ENCODE data around the gene DCTD. TPM values are rescaled to one million over a fixed set of nuclear protein-coding genes. Genes with fewer than 3 reads are reported as not detected.

The DCTD gene
- total RNA-seq, 4 donors from 2014 or later: 35.8 to 69.4 (median 60.1) TPM

- no peak for ATAC-seq
- Histone ChIP-seq H3K9me3 (no peaks in the 10 kb centered on the region), H3K36me3 (no peaks in the 10 kb centered on the region), H3K4me3 (no peak overlapping the region), H3K4me1 (peaks cover 0 to 21% (median 0%) of the 10 kb centered on the region in 3 donors), H3K27ac (no peak overlapping the region), H3K27me3 (no peaks in the 10 kb centered on the region)
- 52 to 64% methylated on average over 5 to 10 of the region's 10 CpGs for WGBS, 2 donors (ENCODE audit: low coverage in 1 of 2)
- TF ChIP-seq EP300 (IDR thresholded peaks at IDR 0.05) (no peak), POLR2AphosphoS5 (IDR thresholded peaks at IDR 0.05) (no peak), POLR2A (IDR thresholded peaks at IDR 0.05) (no peak)
- TF ChIP-seq, protein P1, sequence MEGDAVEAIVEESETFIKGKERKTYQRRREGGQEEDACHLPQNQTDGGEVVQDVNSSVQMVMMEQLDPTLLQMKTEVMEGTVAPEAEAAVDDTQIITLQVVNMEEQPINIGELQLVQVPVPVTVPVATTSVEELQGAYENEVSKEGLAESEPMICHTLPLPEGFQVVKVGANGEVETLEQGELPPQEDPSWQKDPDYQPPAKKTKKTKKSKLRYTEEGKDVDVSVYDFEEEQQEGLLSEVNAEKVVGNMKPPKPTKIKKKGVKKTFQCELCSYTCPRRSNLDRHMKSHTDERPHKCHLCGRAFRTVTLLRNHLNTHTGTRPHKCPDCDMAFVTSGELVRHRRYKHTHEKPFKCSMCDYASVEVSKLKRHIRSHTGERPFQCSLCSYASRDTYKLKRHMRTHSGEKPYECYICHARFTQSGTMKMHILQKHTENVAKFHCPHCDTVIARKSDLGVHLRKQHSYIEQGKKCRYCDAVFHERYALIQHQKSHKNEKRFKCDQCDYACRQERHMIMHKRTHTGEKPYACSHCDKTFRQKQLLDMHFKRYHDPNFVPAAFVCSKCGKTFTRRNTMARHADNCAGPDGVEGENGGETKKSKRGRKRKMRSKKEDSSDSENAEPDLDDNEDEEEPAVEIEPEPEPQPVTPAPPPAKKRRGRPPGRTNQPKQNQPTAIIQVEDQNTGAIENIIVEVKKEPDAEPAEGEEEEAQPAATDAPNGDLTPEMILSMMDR (IDR thresholded peaks at IDR 0.05): no peak
Observed at GRCh38 chr4:182923796-182924340, 6.7 kb upstream of the DCTD start.

DNA sequence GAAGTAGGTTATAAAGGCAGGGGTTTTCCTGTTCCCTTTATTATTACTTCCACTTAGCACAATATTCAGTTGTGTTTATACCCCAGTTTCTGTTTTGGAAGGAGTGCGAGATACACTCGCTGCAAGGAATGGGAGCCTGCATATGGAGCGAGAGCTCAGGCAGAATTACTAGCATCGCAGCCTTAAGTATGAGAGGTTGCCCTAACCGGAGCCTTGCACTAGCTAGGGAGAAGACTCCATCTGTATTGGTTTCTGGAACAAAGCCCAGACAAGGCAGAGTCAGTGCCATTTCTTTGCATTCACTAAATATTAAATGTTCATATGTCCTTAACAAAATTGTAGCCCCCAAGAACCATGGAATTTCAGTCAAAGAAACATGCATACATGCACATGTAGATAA, 6.2 kb upstream of the DCTD start:
- TF ChIP-seq POLR2AphosphoS5 (IDR thresholded peaks at IDR 0.05) (no peak), EP300 (IDR thresholded peaks at IDR 0.05) (no peak), POLR2A (IDR thresholded peaks at IDR 0.05) (no peak)
- TF ChIP-seq, protein P1 (IDR thresholded peaks at IDR 0.05): no peak
- WGBS, 2 donors (ENCODE audit: low coverage in 1 of 2): 35 to 46% methylated on average over 5 of the region's 5 CpGs
- ATAC-seq: no peak

GRCh38 chr4:182922501-182923284, 5.5 kb upstream of the DCTD start:
- Histone ChIP-seq H3K27me3 (no peaks in the 10 kb centered on the region), H3K4me3 (no peak overlapping the region), H3K36me3 (no peaks in the 10 kb centered on the region), H3K9me3 (no peaks in the 10 kb centered on the region), H3K27ac (no peak overlapping the region), H3K4me1 (peaks cover 0 to 32% (median 3%) of the 10 kb centered on the region in 3 donors)
- 27 to 64% methylated on average over 9 to 12 of the region's 13 CpGs for WGBS, 2 donors (ENCODE audit: low coverage in 1 of 2)
- no peak for ATAC-seq
- TF ChIP-seq EP300 (IDR thresholded peaks at IDR 0.05): no peak
- TF ChIP-seq, protein P1 (IDR thresholded peaks at IDR 0.05): no peak

More for the DNA sequence above, 6.2 kb upstream of the DCTD start:
- H3K27ac ChIP-seq: no peak overlapping the region
- peaks cover 0 to 25% (median 0%) of the 10 kb centered on the region in 3 donors for H3K4me1 ChIP-seq
- no peak overlapping the region for H3K4me3 ChIP-seq
- no peaks in the 10 kb centered on the region for H3K36me3 ChIP-seq
- no peaks in the 10 kb centered on the region for H3K27me3 ChIP-seq
- H3K9me3 ChIP-seq: no peaks in the 10 kb centered on the region

DNA sequence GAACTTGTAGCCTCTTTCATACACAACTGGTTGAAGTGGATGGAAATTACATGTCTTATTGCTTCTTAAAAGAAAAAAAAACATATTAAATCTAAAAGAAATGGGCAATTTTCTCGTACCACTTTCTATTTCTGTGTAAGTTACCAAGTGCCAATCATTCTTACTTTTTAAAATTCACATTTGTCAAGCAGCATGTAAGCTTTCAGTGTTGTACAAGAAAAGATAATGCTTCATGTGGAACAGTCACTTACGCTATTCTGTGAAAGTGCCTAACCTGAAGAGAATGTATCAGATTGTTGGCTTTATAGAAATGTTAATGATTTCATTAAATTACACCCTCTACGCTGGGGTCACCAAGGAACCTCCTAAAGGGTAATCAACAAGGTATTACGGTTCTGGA, 4.4 kb upstream of the DCTD start:
- H3K4me1 ChIP-seq: peaks cover 0 to 34% (median 3%) of the 10 kb centered on the region in 3 donors
- H3K36me3 ChIP-seq: no peaks in the 10 kb centered on the region
- ATAC-seq: no peak
- no peaks in the 10 kb centered on the region for H3K9me3 ChIP-seq
- 89% methylated on average over 4 of the region's 4 CpGs for WGBS, 2 donors (ENCODE audit: low coverage in 1 of 2)
- H3K27ac ChIP-seq: no peak overlapping the region
- no peak overlapping the region for H3K4me3 ChIP-seq
- no peak for TF ChIP-seq POLR2A (IDR thresholded peaks at IDR 0.05)
- TF ChIP-seq, protein P1 (IDR thresholded peaks at IDR 0.05): no peak
- TF ChIP-seq EP300 (IDR thresholded peaks at IDR 0.05): no peak
- no peak for TF ChIP-seq POLR2AphosphoS5 (IDR thresholded peaks at IDR 0.05)
- H3K27me3 ChIP-seq: no peaks in the 10 kb centered on the region

DNA sequence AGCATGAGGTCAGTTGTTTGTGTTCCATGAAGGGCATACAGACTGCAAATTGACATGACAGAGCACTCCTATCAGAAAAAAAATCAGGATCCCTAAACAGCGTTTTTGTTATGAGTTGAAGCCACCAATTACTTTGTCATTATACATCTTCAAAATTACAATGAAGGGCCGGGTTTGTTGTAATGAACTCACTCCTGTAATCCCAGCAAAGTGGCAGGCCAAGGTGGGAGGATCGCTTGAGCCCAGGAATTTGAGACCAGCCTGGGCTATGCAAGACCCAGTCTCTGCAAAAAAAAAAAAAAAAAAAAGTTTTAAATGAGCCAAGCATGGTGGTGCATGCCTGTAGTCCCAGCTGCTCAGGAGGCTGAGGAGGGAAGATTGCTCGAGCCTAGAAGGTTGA, 3.5 kb upstream of the DCTD start:
- Histone ChIP-seq H3K36me3 (no peaks in the 10 kb centered on the region), H3K27me3 (no peaks in the 10 kb centered on the region), H3K9me3 (no peaks in the 10 kb centered on the region), H3K27ac (no peak overlapping the region), H3K4me3 (no peak overlapping the region), H3K4me1 (peaks cover 0 to 43% (median 8%) of the 10 kb centered on the region in 3 donors)
- no peak for ATAC-seq
- no peak for TF ChIP-seq POLR2AphosphoS5 (IDR thresholded peaks at IDR 0.05)
- TF ChIP-seq POLR2A (IDR thresholded peaks at IDR 0.05): no peak
- TF ChIP-seq EP300 (IDR thresholded peaks at IDR 0.05): no peak
- TF ChIP-seq, protein P1 (IDR thresholded peaks at IDR 0.05): no peak
- 75 to 94% methylated on average over 2 to 3 of the region's 4 CpGs for WGBS, 2 donors (ENCODE audit: low coverage in 1 of 2)

Measured in gastroesophageal sphincter (tissue), 4 donors.